ENCODE measurements around the gene FOXK1. TPM values are rescaled to one million over a fixed set of nuclear protein-coding genes. Genes with fewer than 3 reads are reported as not detected.
"Not testable (repeated sequence)": the region's sequence is repeated elsewhere in the genome, so short reads cannot be mapped to it uniquely, and the experiment has no call there.

The FOXK1 gene
- total RNA-seq, 2 donors from 2014 or later: 37.1 to 40.5 TPM

DNA sequence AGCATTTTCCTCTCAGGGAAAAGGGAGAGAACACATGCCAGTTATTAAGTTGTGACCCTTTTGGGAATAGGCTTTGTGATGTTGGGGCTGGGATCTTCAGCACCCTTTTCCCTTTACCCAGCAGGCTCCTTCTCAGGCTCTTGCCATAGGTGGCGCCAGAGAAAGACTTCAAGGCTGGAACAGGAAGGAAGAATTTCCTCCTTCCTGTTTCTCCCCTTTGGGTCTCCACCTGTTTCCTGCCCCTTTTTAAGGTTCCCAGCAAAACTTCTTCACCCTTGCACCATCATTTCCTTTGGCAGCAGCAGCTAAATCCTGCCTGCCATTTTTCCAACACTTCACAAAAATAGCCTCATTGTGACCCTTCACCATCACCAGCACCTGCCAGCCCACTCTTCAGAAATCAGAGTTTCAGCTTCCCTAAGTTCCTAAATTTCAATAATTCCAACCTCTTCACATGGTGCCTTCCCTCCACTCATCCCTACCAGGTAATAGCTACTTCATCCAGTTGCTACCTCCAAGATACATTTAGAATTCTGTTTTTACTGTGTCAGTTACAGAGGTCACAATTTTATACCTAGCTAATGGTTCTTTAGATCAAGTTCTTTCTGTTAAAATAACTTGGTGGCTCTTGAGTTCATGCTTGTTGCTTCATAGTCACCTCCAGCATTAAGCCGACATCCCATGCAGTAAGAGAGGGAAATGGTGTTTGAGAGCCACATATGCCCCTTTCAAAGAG lies 22.4 kb upstream of the FOXK1 start:
- no peak overlapping the region for H3K27ac Mint-ChIP-seq
- H3K36me3 Mint-ChIP-seq: peaks cover 29 to 34% of the 10 kb centered on the region in 2 donors
- ATAC-seq: no peak
- no peak for DNase-seq (ENCODE audit: low spot score in 2 of 2)
- peaks cover 9 to 26% of the 10 kb centered on the region in 2 donors for H3K9me3 Mint-ChIP-seq

DNA sequence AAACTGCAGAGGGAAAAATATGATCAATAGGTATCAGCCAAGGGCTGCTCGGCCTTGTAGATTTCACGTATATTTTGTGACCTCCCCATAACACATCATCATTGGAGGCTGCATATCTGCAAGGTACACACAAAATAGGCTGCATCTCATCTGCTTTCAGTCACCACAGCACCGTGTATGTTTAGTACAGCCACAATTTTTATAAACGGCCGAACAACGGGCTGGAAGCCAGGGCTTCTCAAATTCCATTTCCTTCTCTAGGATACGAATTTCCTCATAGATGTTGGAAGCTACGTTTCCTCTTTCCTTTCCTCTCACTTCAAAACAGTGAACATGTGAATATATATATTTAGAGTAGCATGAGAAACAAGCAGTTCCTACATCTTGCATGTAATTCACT lies 20.2 kb upstream of the FOXK1 start:
- no peak for DNase-seq (ENCODE audit: low spot score in 2 of 2)
- H3K27ac Mint-ChIP-seq: no peak overlapping the region
- peaks cover 18 to 25% of the 10 kb centered on the region in 2 donors for H3K36me3 Mint-ChIP-seq
- no peak for ATAC-seq
- H3K9me3 Mint-ChIP-seq: peaks cover 9 to 20% of the 10 kb centered on the region in 2 donors

DNA sequence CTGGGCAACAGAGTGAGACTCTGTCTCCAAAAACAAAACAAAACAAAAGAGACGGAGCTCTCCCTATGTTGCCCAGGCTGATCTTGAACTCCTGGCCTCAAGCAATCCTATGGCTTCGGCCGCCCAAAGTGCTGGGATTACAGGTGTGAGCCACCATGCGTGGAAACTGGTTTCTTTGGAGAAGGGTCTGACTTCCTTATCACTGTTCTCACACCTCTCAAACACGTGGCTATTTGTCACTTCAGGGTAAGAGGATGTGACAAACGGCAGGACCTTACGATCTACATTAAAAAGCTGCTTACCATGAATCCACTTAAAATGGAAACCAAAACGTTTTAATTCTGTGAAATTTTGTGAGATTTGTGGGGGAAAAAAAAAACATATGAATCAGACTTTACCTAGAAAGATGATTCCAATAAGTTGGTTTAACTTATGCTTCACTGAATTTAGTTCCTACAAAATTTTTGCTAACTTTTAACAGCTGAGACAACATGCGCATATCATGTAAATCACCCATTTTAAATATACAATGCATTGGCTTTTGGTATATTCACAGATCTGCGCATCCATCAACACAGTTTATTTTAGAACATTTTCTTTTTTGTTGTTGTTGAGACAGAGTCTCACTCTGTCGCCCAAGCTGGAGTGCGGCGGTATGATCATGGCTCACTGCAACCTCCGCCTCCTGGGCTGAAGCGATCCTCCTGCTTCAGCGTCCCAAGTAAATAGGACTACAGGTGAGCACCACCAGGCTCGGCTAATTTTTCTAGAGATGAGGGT lies 18.7 kb upstream of the FOXK1 start:
- Mint-ChIP-seq H3K36me3 (peaks cover 11 to 15% of the 10 kb centered on the region in 2 donors), H3K9me3 (peaks cover 9 to 10% of the 10 kb centered on the region in 2 donors), H3K27ac (no peak overlapping the region)
- DNase-seq (ENCODE audit: low spot score in 2 of 2) (no peak), ATAC-seq (peak in 1 of 2 donors; percentile 68)

DNA sequence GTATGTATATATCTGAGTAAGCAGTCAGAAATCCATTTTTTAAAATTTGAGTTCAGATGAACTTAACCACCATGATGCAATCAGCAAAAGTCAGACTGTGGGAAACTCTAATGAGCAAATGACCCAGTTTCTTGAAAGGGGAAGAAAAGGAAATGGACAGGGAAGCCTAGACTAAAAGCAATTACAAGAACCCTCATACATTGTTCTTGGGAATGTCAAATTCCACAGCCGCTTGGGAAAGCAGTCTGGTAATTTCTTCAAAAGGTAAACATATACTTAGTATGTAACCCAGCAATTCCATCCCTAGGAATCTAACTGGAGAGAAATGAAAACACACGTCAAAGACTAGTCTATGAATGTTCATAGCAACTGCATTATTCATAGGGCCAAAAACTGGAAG lies 16.4 kb upstream of the FOXK1 start:
- H3K9me3 Mint-ChIP-seq: peaks cover 0 to 3% of the 10 kb centered on the region in 2 donors
- H3K36me3 Mint-ChIP-seq: peaks cover under 1 to 5% of the 10 kb centered on the region in 2 donors
- DNase-seq (ENCODE audit: low spot score in 2 of 2): no peak
- no peak for ATAC-seq
- H3K27ac Mint-ChIP-seq: no peak overlapping the region

DNA sequence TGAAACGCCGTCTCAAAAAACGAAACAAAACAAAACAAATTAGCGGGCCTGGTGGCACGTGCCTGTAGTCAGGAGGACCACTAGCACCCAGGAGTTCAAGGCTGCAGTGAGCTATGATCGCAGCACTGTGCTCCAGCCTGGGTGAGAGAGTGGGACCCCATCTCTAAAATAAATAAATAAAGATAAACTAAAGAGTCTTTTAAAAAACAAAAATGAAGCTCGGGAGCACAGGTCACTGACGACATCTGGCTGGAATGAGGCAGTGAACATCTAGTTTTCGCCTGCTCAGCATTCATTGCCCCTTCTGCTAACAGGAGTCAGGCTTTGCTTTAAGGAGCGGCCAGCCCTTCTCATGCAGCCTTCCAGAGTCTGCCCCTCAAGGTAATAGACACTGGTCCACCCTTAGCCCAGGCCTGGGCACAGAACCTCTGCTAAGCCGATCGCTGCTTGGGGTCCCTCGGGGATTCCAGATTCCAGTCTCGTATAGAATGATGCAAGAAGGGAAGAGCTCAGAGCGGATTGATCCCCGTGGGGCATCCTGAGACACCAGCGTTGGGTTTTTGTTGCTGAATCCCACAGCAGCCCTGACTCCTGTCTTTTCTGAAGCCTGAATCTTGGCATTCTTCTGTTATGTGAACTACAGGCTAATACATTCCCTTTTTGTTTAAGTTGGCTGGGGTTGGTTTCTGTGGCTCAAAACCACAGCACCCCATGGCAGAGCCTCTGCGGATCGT lies 14.2 kb upstream of the FOXK1 start:
- Mint-ChIP-seq H3K36me3 (peaks cover 11 to 12% of the 10 kb centered on the region in 2 donors), H3K27ac (no peak overlapping the region), H3K9me3 (peaks cover 0 to 6% of the 10 kb centered on the region in 2 donors)
- ATAC-seq (no peak), DNase-seq (ENCODE audit: low spot score in 2 of 2) (no peak)

DNA sequence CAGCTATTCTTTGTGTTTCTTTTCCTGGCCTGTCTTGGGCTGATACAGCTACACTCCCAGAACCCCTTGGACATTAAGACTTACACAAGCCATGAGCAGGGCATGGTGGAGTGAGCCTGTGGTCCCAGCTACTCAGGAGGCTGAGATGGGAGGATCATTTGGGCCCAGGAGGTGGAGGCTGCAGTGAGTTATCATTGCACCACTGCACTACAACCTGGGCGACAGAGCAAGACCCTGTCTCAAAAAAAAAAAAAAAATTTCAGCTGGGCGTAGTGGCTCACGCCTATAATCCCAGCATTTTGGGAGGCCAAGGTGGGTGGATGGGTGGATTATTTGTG lies 13.6 kb upstream of the FOXK1 start:
- Mint-ChIP-seq H3K9me3 (peaks cover 0 to 6% of the 10 kb centered on the region in 2 donors), H3K27ac (no peak overlapping the region), H3K36me3 (peaks cover 11 to 12% of the 10 kb centered on the region in 2 donors)
- DNase-seq (ENCODE audit: low spot score in 2 of 2): no peak
- no peak for ATAC-seq

DNA sequence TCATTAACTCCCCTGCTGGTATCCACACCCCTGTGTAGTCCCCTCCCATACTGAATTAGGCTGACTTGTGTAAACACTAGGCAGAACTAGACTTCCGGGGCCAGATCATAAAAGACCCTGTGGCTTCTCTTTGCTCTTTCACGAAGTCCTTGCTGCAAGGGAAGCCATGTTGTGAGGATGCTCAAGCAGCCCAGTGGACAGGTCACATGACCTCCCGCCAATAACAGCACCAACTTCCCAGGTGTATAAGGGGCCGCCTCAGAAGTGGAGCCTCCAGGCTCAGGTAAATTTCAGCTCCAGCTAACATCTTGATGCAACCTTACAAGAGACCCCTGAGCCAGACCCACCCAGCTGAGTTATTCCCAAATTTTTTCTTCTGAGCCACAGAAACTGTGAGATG lies 11.3 kb upstream of the FOXK1 start:
- no peak for ATAC-seq
- Mint-ChIP-seq H3K27ac (peak overlapping the region in 1 of 2 donors; percentile 60), H3K9me3 (peaks cover 0 to 6% of the 10 kb centered on the region in 2 donors), H3K36me3 (peaks cover 11 to 12% of the 10 kb centered on the region in 2 donors)
- DNase-seq (ENCODE audit: low spot score in 2 of 2): no peak

DNA sequence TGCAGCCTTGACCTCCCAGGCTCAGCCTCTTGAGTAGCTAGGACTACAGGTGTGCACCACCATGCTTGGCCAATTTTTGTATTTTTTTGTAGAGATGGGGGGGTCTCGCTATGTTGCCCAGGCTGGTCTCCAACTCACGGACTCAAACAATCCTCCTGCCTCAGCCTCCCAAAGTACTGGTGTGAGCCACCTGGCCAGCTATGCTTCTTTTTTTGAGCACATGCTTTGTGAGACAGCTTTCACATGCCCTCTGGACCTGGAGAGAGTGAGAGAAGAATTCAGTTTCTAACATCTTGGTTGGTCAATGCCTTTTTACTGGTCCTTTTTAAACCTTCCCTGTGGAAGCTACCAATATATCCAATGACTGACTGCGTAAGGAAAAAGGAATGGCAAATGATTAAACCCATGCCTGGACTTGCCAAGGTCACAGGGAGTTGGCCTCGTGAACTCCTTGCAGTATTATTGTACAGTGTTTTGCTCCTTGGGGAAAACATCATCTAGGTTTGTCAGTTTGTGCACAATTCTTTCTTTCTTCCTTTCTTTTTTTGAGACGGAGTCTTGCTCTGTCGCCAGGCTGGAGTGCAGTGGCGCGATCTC lies 6.2 kb upstream of the FOXK1 start:
- Mint-ChIP-seq H3K9me3 (peaks cover 0 to under 1% of the 10 kb centered on the region in 2 donors), H3K36me3 (peaks cover 7 to 8% of the 10 kb centered on the region in 2 donors), H3K27ac (peak overlapping the region in 1 of 2 donors; percentile 24)
- ATAC-seq (no peak), DNase-seq (ENCODE audit: low spot score in 2 of 2) (no peak)

DNA sequence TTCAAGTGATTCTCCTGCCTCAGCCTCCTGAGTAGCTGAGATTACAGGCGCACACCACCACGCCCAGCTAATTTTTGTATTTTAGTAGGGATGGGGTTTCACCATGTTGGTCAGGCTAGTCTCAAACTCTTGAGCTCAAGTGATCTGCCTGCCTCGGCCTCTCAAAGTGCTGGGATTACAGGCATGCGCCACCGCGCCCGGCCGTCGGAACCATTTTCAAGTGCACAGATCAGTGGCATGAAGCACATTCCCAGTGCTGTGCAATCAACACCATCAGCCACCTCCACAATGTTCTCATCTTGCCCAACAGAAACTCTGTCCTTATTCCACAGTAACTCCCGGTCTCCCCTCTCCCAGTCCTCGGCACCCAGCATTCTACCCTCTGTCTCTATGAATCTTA lies 4.6 kb upstream of the FOXK1 start:
- H3K9me3 Mint-ChIP-seq; H3K27ac Mint-ChIP-seq; DNase-seq (ENCODE audit: low spot score in 2 of 2); ATAC-seq; H3K36me3 Mint-ChIP-seq: not testable (repeated sequence)

DNA sequence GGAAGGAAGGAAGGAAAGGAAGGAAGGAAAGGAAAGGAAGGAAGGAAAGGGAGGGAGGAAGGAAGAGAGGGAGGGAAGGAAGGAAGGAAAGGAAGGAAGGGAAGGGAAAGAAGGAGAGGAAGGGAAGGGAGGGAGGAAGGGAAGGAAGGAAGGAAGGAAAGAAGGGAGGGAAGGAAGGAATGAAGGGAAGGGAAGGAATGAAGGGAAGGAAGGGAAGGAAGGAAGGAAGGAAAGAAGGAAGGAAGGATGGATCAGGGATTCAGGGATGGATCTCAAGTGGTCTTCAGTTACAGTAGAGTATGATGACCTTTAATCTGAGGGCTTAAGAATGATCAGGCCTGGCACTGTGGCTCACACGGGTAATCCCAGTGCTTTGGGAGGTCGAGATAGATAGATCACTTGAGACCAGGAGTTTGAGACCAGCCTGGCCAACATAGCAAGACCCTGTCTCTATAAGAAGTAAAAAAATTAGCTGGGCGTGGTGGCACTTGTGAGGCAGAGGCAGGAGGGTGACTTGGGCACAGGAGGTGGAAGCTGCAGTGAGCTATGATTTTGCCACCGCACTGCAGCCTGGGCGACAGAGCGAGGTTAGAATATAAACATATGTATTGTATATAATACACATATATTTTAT lies 760 bp upstream of the FOXK1 start:
- ATAC-seq (no peak), DNase-seq (ENCODE audit: low spot score in 2 of 2) (peak in 1 of 2 donors; percentile 7)
- peaks cover 4 to 13% of the 10 kb centered on the region in 2 donors for H3K36me3 Mint-ChIP-seq
- H3K9me3 Mint-ChIP-seq: no peaks in the 10 kb centered on the region
- peak overlapping the region; percentile 84 to 98 for H3K27ac Mint-ChIP-seq

DNA sequence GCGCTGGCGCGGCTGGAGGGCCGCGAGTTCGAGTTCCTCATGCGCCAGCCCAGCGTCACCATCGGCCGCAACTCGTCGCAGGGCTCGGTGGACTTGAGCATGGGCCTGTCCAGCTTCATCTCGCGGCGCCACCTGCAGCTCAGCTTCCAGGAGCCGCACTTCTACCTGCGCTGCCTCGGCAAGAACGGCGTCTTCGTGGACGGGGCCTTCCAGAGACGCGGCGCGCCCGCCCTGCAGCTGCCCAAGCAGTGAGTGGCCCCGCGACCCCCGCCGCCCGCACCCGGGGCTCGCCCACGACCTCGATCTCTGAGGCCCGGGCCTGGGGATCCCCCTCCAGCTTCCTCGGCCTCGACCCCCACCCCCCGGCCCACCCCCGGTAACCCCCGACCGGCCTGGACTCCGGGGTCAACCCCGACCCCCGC lies 537 bp downstream of the FOXK1 start:
- H3K27ac Mint-ChIP-seq: peak overlapping the region in 1 of 2 donors; percentile 85
- ATAC-seq (peak; percentile 29 to 33), DNase-seq (ENCODE audit: low spot score in 2 of 2) (peak; percentile 41 to 61)
- H3K36me3 Mint-ChIP-seq: peaks cover 4 to 19% of the 10 kb centered on the region in 2 donors
- H3K9me3 Mint-ChIP-seq: no peaks in the 10 kb centered on the region

DNA sequence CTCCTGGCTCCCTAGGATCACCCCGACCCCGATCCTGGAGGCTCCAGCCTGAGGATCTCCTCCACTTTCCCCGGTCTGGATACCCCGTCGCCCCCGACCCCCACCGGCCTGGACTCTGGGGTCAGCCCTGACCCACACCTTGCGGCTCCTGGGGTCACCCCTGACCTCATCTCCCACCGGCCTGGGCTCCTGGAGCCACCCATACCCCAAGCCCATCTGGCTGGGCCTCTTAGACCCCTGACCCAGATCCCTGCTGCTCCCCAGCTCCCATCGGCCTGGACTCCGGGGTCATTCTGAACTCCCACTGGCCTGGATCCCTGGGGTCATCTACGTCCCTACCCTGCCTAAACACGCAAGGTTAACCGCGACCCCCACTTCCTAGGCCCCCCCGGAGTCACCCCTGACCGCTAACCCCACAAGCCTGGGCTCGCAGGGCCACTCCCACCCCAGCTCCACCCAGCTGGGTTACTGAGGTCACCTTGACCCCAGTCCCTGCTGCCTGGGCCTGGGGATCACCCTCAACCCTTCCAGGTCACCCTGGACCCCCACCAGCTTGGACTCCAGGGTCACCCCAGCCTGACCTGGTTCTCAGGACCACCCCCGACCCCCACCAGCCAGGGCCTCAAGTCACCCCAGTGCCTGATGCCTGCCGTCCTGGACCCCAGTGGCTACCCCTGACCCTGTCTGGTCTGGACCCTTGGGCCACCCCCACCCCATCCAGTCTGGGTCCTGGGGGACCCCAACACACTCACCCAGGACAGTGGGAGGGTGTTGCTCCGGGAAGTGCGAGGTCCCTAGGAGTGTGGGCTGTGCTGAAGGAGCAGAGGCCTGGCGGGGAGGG lies 1.2 kb downstream of the FOXK1 start:
- peak; percentile 21 to 68 for DNase-seq (ENCODE audit: low spot score in 2 of 2)
- no peaks in the 10 kb centered on the region for H3K9me3 Mint-ChIP-seq
- ATAC-seq: peak; percentile 1 to 51
- H3K36me3 Mint-ChIP-seq: peaks cover 4 to 19% of the 10 kb centered on the region in 2 donors
- H3K27ac Mint-ChIP-seq: peak overlapping the region; percentile 85 to 98

DNA sequence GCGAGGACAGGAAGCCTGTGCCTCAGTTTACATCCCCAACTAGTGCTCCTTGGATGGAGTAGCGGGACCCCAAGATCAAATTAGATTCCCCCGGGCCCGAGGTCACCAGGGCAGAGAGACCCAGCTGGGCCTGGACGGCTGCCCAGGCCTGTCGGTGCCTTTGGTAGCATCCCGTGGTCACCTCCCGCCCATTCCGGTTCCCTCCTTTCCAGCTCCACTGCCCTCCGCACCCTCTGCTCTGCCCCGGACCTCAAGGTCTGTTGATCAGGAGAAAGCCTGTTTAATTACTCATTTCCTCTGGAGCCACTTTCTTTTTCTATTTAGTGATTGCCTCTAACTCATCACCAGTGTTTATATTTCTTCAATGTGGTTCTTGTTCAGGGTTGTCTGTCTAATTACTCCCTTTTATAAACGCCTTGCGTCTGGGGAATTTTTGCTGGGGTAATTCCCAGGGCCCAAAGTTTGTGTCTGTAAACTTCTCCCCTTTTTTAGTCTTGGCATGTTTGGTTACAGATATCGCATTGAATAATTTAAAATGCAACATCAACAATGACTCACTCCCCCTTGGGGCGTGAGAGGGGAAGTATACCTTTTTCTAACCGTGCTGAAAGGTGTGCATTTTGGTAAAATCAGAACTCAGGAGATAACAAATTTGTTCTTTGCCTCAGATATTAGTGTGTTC lies 1.9 kb downstream of the FOXK1 start:
- ATAC-seq (peak; percentile 63 to 70), DNase-seq (ENCODE audit: low spot score in 2 of 2) (peak; percentile 45 to 65)
- Mint-ChIP-seq H3K9me3 (no peaks in the 10 kb centered on the region), H3K36me3 (peaks cover 4 to 19% of the 10 kb centered on the region in 2 donors), H3K27ac (peak overlapping the region; percentile 85 to 98)

DNA sequence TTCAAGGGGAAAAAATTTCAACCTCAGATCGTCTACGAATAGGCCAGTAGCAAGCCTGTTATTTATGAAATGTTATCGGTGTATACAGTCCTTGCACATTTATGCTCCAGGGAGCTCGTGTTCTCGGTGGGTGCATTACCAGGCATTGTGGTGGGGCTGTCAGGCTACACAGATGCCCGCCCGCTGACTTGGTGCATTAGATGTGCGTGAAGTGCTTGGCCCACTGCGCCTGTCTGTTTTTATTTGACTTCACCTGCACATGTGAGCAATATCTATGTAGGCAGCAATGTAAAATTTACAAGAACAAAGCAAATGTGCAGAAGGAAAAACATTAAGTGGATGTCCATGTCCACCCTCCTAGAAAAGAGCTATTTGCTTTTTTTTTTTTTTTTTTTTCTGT lies 2.8 kb downstream of the FOXK1 start:
- DNase-seq (ENCODE audit: low spot score in 2 of 2) (no peak), ATAC-seq (no peak)
- Mint-ChIP-seq H3K9me3 (no peaks in the 10 kb centered on the region), H3K36me3 (peaks cover 4 to 25% of the 10 kb centered on the region in 2 donors), H3K27ac (peak overlapping the region; percentile 85 to 98)

DNA sequence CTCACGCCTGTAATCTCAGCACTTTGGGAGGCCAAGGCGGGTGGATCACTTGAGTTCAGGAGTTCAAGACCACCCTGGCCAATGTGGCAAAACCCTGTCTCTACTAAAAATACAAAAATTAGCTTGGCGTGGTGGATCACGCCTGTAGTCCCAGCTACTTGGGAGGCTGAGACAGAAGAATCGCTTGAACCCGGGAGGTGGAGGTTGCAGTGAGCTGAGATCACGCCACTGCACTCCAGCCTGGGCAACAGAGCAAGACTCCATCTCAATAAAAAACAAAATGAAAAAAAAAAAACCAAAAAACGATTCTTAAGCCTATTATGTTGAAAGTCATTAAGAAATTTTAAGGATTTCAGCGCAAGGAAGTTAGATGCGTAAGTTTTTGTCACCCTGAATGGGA lies 3.6 kb downstream of the FOXK1 start:
- not testable (repeated sequence) for DNase-seq (ENCODE audit: low spot score in 2 of 2); ATAC-seq; H3K9me3 Mint-ChIP-seq; H3K27ac Mint-ChIP-seq
- H3K36me3 Mint-ChIP-seq: peaks cover 4 to 25% of the 10 kb centered on the region in 2 donors

All from activated naive CD4-positive, alpha-beta T cell treated with anti-CD3 and anti-CD28 coated beads, Interleukin-2, amount 50 U/mL, for 72 hours (primary cell).